ENCODE measurements around the gene DYRK1A. TPM values are rescaled to one million over a fixed set of nuclear protein-coding genes. Genes with fewer than 3 reads are reported as not detected.

The DYRK1A gene
- polyA plus RNA-seq, 1 donor (not counting 4 experiments of a cell fraction or from before 2014, with no cell fraction given): 25.3 TPM

GRCh38 chr21:37557261-37557950 lies 190.8 kb downstream of the DYRK1A start:
- H3K4me3 ChIP-seq (ENCODE audit: control insufficient read depth in 2 of 3, extremely low read depth in 1 of 3, insufficient read depth in 2 of 3, low read depth in 1 of 3, low read length in 3 of 3): no peak overlapping the region
- no peak for DNase-seq (ENCODE audit: low read depth, low spot score)
- H3K79me2 ChIP-seq (ENCODE audit: control insufficient read depth, insufficient read depth, low read length): no peaks in the 10 kb centered on the region
- no peak for TF ChIP-seq EZH2 (IDR thresholded peaks at IDR 0.05; ENCODE audit: low read length)
- TF ChIP-seq CTCF (optimal IDR thresholded peaks at IDR 0.05 in 1 of 3, IDR thresholded peaks at IDR 0.05 in 1 of 3, conservative IDR thresholded peaks at IDR 0.05 in 1 of 3; ENCODE audit: extremely low read depth in 1 of 3, insufficient read depth in 2 of 3, low read length in 3 of 3): no peak
- no peak overlapping the region for H3K4me2 ChIP-seq (ENCODE audit: control insufficient read depth, extremely low read depth, insufficient read depth, low read depth, low read length)
- dilution Hi-C loops (cut with MboI; ENCODE audit: extremely low pct_ligation_motif_present, low sequenced_read_pairs): no loop called here
- no peak overlapping the region for H3K27ac ChIP-seq (ENCODE audit: control insufficient read depth, insufficient read depth, low read length)
- H3K36me3 ChIP-seq (ENCODE audit: control insufficient read depth in 2 of 2, extremely low read depth in 1 of 2, insufficient read depth in 2 of 2, low read length in 2 of 2): no peaks in the 10 kb centered on the region
- H2AFZ ChIP-seq (ENCODE audit: control insufficient read depth, low read length): no peak overlapping the region
- no peak for FAIRE-seq
- H3K9me1 ChIP-seq (ENCODE audit: control insufficient read depth, extremely low read depth, insufficient read depth, low read length): no peaks in the 10 kb centered on the region
- no peaks in the 10 kb centered on the region for H3K4me1 ChIP-seq (ENCODE audit: control insufficient read depth, extremely low read depth, insufficient read depth, low read length)
- H4K20me1 ChIP-seq (ENCODE audit: control insufficient read depth, extremely low read depth, insufficient read depth, low read length): no peaks in the 10 kb centered on the region
- no peak overlapping the region for H3K9ac ChIP-seq (ENCODE audit: control insufficient read depth, extremely low read depth, insufficient read depth, low read length)
- no peaks in the 10 kb centered on the region for H3K27me3 ChIP-seq (ENCODE audit: control insufficient read depth, extremely low read depth, insufficient read depth, low read length)
- no peaks in the 10 kb centered on the region for H3K9me3 ChIP-seq (ENCODE audit: control insufficient read depth, low read depth, low read length)

DNA sequence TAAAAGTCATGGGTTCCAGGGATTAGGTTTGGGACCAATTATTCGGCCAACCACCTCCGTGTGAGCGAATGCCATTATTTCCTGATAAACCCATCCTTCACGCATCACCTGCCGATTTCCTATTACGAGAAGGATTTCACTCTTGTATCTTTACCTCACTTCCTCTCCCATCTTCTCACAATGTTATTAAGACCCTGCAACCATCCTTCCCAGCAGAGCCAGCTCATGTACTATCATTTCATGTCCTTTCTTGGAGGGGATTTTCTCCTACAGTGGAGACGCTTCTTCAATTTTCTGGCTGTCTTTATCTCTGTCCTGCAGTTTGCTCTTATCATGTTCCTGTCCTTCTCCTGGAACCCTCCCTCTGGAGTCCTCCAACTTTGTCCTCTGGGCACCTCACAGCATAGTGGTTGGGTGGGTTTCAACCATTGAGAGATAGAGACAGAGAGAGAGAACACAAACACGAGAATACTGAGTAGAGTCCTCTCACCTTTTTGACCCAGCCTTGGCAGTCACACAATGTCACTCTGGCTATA lies 192.2 kb downstream of the DYRK1A start:
- no peaks in the 10 kb centered on the region for H4K20me1 ChIP-seq (ENCODE audit: control insufficient read depth, extremely low read depth, insufficient read depth, low read length)
- H3K4me1 ChIP-seq (ENCODE audit: control insufficient read depth, extremely low read depth, insufficient read depth, low read length): peaks cover 6% of the 10 kb centered on the region
- no peaks in the 10 kb centered on the region for H3K9me1 ChIP-seq (ENCODE audit: control insufficient read depth, extremely low read depth, insufficient read depth, low read length)
- no peak overlapping the region for H3K4me2 ChIP-seq (ENCODE audit: control insufficient read depth, extremely low read depth, insufficient read depth, low read depth, low read length)
- H3K27ac ChIP-seq (ENCODE audit: control insufficient read depth, insufficient read depth, low read length): no peak overlapping the region
- H2AFZ ChIP-seq (ENCODE audit: control insufficient read depth, low read length): no peak overlapping the region
- H3K9ac ChIP-seq (ENCODE audit: control insufficient read depth, extremely low read depth, insufficient read depth, low read length): no peak overlapping the region
- DNase-seq (ENCODE audit: low read depth, low spot score) (no peak), FAIRE-seq (no peak)
- no peak overlapping the region for H3K4me3 ChIP-seq (ENCODE audit: control insufficient read depth in 2 of 3, extremely low read depth in 1 of 3, insufficient read depth in 2 of 3, low read depth in 1 of 3, low read length in 3 of 3)
- dilution Hi-C loops (cut with MboI; ENCODE audit: extremely low pct_ligation_motif_present, low sequenced_read_pairs): no loop called here
- no peaks in the 10 kb centered on the region for H3K27me3 ChIP-seq (ENCODE audit: control insufficient read depth, extremely low read depth, insufficient read depth, low read length)
- no peaks in the 10 kb centered on the region for H3K36me3 ChIP-seq (ENCODE audit: control insufficient read depth in 2 of 2, extremely low read depth in 1 of 2, insufficient read depth in 2 of 2, low read length in 2 of 2)
- no peak for TF ChIP-seq EZH2 (IDR thresholded peaks at IDR 0.05; ENCODE audit: low read length)
- TF ChIP-seq CTCF (optimal IDR thresholded peaks at IDR 0.05 in 1 of 3, IDR thresholded peaks at IDR 0.05 in 1 of 3, conservative IDR thresholded peaks at IDR 0.05 in 1 of 3; ENCODE audit: extremely low read depth in 1 of 3, insufficient read depth in 2 of 3, low read length in 3 of 3): no peak
- no peaks in the 10 kb centered on the region for H3K79me2 ChIP-seq (ENCODE audit: control insufficient read depth, insufficient read depth, low read length)
- H3K9me3 ChIP-seq (ENCODE audit: control insufficient read depth, low read depth, low read length): no peaks in the 10 kb centered on the region
